ENCODE data around the gene ACOXL. TPM values are rescaled to one million over a fixed set of nuclear protein-coding genes. Genes with fewer than 3 reads are reported as not detected.

Gene ACOXL
- total and polyA plus RNA-seq, 2 of the 8 experiments (the other 6 are each of a cell fraction or from before 2014, with no cell fraction given) = 11.4 to 20.6 TPM

- TF ChIP-seq SRF (IDR thresholded peaks at IDR 0.05; ENCODE audit: low read depth, low read length) = no peak
- no peak for TF ChIP-seq CHD2 (IDR thresholded peaks at IDR 0.05; ENCODE audit: low read length)
- TF ChIP-seq RFX5 (IDR thresholded peaks at IDR 0.05; ENCODE audit: borderline replicate concordance, low read depth, low read length) = no peak
- no peak overlapping the region for H3K27ac ChIP-seq (ENCODE audit: low read depth, low read length)
- H3K18ac ChIP-seq (ENCODE audit: extremely low read depth, low read length) = no peak overlapping the region
- FAIRE-seq (no peak), DNase-seq (ENCODE audit: low read depth in 1 of 2, low spot score in 2 of 2) (no peak)
- H2AFZ ChIP-seq (ENCODE audit: low read length) = no peak overlapping the region
- no peak overlapping the region for H3K56ac ChIP-seq (replicated peaks; ENCODE audit: insufficient read length, low read depth, low read length)
- H4K20me1 ChIP-seq (replicated peaks in 1 of 2; ENCODE audit: control insufficient read depth in 1 of 2, insufficient read depth in 2 of 2, low read length in 2 of 2) = peaks cover 5 to 19% of the 10 kb centered on the region in 2 experiments
- H3K4ac ChIP-seq (replicated peaks; ENCODE audit: insufficient read length, low read depth, low read length) = no peak overlapping the region
- H3K9me3 ChIP-seq (ENCODE audit: insufficient read depth in 2 of 2, low read depth in 1 of 2, low read length in 1 of 2) = no peaks in the 10 kb centered on the region
- peaks cover 4 to 52% (median 10%) of the 10 kb centered on the region in 4 experiments; a peak in 5 of 8 replicates for H3K36me3 ChIP-seq (ENCODE audit: control insufficient read depth in 2 of 4, insufficient read depth in 4 of 4, low read length in 3 of 4)
- ChIA-PET CTCF (ENCODE audit: partially characterized antibody) (interaction anchor here (0.6 kb wide), 1 partner anchor 25 kb away, joined by 4 read pairs; no protein-coding TSS in a partner anchor), POLR2A (ENCODE audit: partially characterized antibody) (interaction anchor here (2.6 kb wide), 1 partner anchor 41 kb away, joined by 8 read pairs; the partner anchor contains the start of gene BCL2L11)
- peaks cover 0 to 22% of the 10 kb centered on the region in 2 experiments; a peak in 2 of 4 replicates for H3K79me2 ChIP-seq (ENCODE audit: control insufficient read depth in 1 of 2, insufficient read depth in 2 of 2, low read length in 2 of 2)
- no peak overlapping the region for H3K4me2 ChIP-seq (ENCODE audit: insufficient read depth in 1 of 2, low read depth in 2 of 2, low read length in 2 of 2)
- no peak overlapping the region for H3K23ac ChIP-seq (ENCODE audit: insufficient read length)
- no peaks in the 10 kb centered on the region for H3K27me3 ChIP-seq (replicated peaks in 1 of 4; ENCODE audit: control insufficient read depth in 3 of 4, extremely low read depth in 1 of 4, insufficient read depth in 3 of 4, low read length in 3 of 4)
- no peak overlapping the region for H2BK15ac ChIP-seq (ENCODE audit: low read length)
- H3K79me1 ChIP-seq (ENCODE audit: low read depth, low read length) = peaks cover 15% of the 10 kb centered on the region
- no peak overlapping the region for H4K91ac ChIP-seq (replicated peaks; ENCODE audit: insufficient read length, low read length)
- H2BK120ac ChIP-seq (replicated peaks; ENCODE audit: low read depth, low read length) = no peak overlapping the region
- no peak overlapping the region for H3K14ac ChIP-seq (ENCODE audit: insufficient read length)
- H3K9ac ChIP-seq (replicated peaks in 1 of 4; ENCODE audit: extremely low read depth in 1 of 4, low read depth in 3 of 4, low read length in 3 of 4) = no peak overlapping the region
- no peak overlapping the region for H3K4me3 ChIP-seq (ENCODE audit: extremely low read depth in 1 of 4, insufficient read depth in 2 of 4, low read depth in 3 of 4, low read length in 4 of 4)
- H2BK5ac ChIP-seq (ENCODE audit: low read depth, low read length) = no peak overlapping the region
- H2AK5ac ChIP-seq (ENCODE audit: low read depth, low read length) = no peak overlapping the region
- H4K8ac ChIP-seq (ENCODE audit: extremely low read depth, insufficient read depth, low read length) = no peak overlapping the region
- 90% methylated on average over 12 of the region's 12 CpGs; no CpG with 5 or more reads in 1 of the 2 experiments for WGBS, 2 experiments (ENCODE audit: extremely low coverage in 1 of 2, insufficient coverage in 1 of 2, insufficient read length in 1 of 2, insufficient replicate concordance in 2 of 2, low coverage in 1 of 2, low lambda C conversion rate in 2 of 2, missing lambda C conversion rate in 1 of 2)
- no peak overlapping the region for H4K5ac ChIP-seq (ENCODE audit: insufficient read length, low read depth, low read length)
- no peak overlapping the region for H2BK12ac ChIP-seq (ENCODE audit: low read depth, low read length)
- H2BK20ac ChIP-seq (ENCODE audit: low read length) = no peak overlapping the region
- H3K23me2 ChIP-seq (ENCODE audit: low read depth, low read length) = no peaks in the 10 kb centered on the region
- peaks cover 5 to 23% (median 13%) of the 10 kb centered on the region in 4 experiments for H3K4me1 ChIP-seq (replicated peaks in 1 of 4; ENCODE audit: control insufficient read depth in 3 of 4, insufficient read depth in 4 of 4, low read length in 3 of 4)
These were observed 429.6 kb downstream of the ACOXL start for GRCh38 chr2:111161971-111162370.
